ENCODE data around the gene CEBPA. TPM values are rescaled to one million over a fixed set of nuclear protein-coding genes. Genes with fewer than 3 reads are reported as not detected.

CEBPA gene
- total and polyA plus RNA-seq, 10 of the 15 experiments (the other 5 are each of a cell fraction or from before 2014, with no cell fraction given): 0.04 to 0.36 (median 0.13) TPM; not detected in 4

GRCh38 chr19:33346665-33347064, 44.3 kb upstream of the CEBPA start:
- no TSS peak for BruUV-seq (replicated peaks)
- Histone ChIP-seq H3K36me3 (ENCODE audit: control insufficient read depth in 2 of 2, insufficient read depth in 2 of 2, low read length in 1 of 2) (no peaks in the 10 kb centered on the region), H3K79me2 (ENCODE audit: control insufficient read depth, insufficient read depth, low read length) (no peaks in the 10 kb centered on the region), H2AFZ (ENCODE audit: control insufficient read depth, low read depth, low read length) (no peak overlapping the region), H3K9me3 (replicated peaks; ENCODE audit: control insufficient read depth, insufficient read depth, low read length) (no peaks in the 10 kb centered on the region), H4K20me1 (ENCODE audit: control insufficient read depth, insufficient read depth) (no peaks in the 10 kb centered on the region), H3K4me3 (no peak overlapping the region), H3K4me1 (ENCODE audit: control insufficient read depth, insufficient read depth, low read length) (no peaks in the 10 kb centered on the region), H3K27me3 (replicated peaks in 1 of 2; ENCODE audit: control insufficient read depth in 2 of 2, insufficient read depth in 2 of 2, low read length in 1 of 2) (no peaks in the 10 kb centered on the region), H3K27ac (ENCODE audit: control insufficient read depth, insufficient read depth) (no peak overlapping the region), H3K4me2 (ENCODE audit: control insufficient read depth, insufficient read depth) (no peak overlapping the region), H3K9ac (ENCODE audit: control insufficient read depth, insufficient read depth, low read length) (no peak overlapping the region)
- CTCF ChIA-PET: no interaction called here
- intact Hi-C loops (cut with micrococcal nuclease; ENCODE audit: unreplicated experiment) (no loop called here), in situ Hi-C loops (cut with MboI) (no loop called here)
- ATAC-seq: no peak
- POLR2A ChIA-PET: no interaction called here
- DNase-seq (ENCODE audit: low read depth, low spot score): no peak
- RAD21 ChIA-PET (ENCODE audit: unreplicated experiment): no interaction called here
- SMC1A ChIA-PET (ENCODE audit: uncharacterized antibody, unreplicated experiment): no interaction called here
- TF ChIP-seq RELA (IDR thresholded peaks at IDR 0.05; ENCODE audit: borderline replicate concordance, partially characterized antibody) (no peak), CBX5 (IDR thresholded peaks at IDR 0.05; ENCODE audit: low read depth) (no peak), ZBED1 (IDR thresholded peaks at IDR 0.05; ENCODE audit: borderline replicate concordance) (no peak), YBX1 (IDR thresholded peaks at IDR 0.05) (no peak), RAD21 (IDR thresholded peaks at IDR 0.05; ENCODE audit: insufficient read depth, low read depth, low read length) (no peak), NFYA (IDR thresholded peaks at IDR 0.05; ENCODE audit: borderline replicate concordance, low read depth, low read length) (no peak), GATAD2B (conservative IDR thresholded peaks at IDR 0.05; ENCODE audit: low read depth) (no peak), NR2C1 (IDR thresholded peaks at IDR 0.05) (no peak), KAT2A (conservative IDR thresholded peaks at IDR 0.05; ENCODE audit: control insufficient read depth, low read depth, low read length) (no peak), BRCA1 (IDR thresholded peaks at IDR 0.05; ENCODE audit: low read depth, low read length) (no peak), SPI1 (IDR thresholded peaks at IDR 0.05; ENCODE audit: borderline replicate concordance, insufficient read depth, low read depth, low read length) (no peak), GABPA (IDR thresholded peaks at IDR 0.05; ENCODE audit: low read depth) (no peak), EED (IDR thresholded peaks at IDR 0.05; ENCODE audit: low read depth) (no peak), PRDM15 (CRISPR knock-in tag; IDR thresholded peaks at IDR 0.05) (no peak), NBN (IDR thresholded peaks at IDR 0.05) (no peak), STAT1 (conservative IDR thresholded peaks at IDR 0.05) (no peak), PAX8 (IDR thresholded peaks at IDR 0.05) (no peak), JUND (IDR thresholded peaks at IDR 0.05; ENCODE audit: low read depth, low read length) (no peak), BCL11A (IDR thresholded peaks at IDR 0.05; ENCODE audit: low read depth, low read length) (no peak)
- FAIRE-seq: no peak

All from GM12878 (cell line).